ENCODE data around the gene CADM1. TPM values are rescaled to one million over a fixed set of nuclear protein-coding genes. Genes with fewer than 3 reads are reported as not detected.
A peak's percentile ranks its signal among the peaks of the same experiment; 100 is the strongest.

Gene CADM1
- total and polyA plus RNA-seq, 4 donors: 31.7 to 243 (median 77.9) TPM

DNA sequence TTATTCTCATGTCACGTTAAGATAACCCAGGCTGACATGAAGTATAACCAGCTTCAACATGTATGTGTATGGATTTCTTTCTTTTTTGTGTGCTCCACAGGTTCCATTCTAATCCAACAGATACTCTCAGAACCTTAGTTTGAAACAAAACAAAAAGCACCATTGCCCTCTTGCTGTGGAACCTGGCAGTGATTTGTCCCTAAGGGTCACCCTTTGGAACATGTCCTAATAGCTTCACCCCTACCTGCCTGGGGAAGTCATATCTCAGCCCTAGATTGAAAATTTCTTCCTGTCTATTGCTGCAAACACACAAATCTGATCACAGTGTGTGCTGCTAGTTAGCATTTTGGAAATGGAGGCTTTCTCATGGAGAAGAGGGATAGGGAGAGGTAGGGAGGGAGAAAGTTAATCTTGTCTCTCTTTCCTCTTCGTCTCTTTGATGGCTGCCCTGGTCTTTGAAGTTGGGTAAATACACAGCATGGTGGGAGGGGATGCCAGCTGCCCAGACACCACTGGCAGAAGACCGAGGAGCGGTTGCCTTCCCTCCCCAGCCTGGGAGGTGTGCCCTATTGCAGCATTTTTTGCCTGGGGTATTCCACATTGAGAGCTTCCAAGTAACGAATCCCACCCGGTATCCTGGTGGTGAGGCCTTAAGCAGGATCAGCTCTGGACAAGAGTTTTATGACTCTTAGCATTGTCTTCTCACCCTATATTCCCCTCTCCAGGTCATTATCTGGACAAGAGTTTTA is 11.6 kb upstream of the CADM1 start:
- TF ChIP-seq, protein P1, sequence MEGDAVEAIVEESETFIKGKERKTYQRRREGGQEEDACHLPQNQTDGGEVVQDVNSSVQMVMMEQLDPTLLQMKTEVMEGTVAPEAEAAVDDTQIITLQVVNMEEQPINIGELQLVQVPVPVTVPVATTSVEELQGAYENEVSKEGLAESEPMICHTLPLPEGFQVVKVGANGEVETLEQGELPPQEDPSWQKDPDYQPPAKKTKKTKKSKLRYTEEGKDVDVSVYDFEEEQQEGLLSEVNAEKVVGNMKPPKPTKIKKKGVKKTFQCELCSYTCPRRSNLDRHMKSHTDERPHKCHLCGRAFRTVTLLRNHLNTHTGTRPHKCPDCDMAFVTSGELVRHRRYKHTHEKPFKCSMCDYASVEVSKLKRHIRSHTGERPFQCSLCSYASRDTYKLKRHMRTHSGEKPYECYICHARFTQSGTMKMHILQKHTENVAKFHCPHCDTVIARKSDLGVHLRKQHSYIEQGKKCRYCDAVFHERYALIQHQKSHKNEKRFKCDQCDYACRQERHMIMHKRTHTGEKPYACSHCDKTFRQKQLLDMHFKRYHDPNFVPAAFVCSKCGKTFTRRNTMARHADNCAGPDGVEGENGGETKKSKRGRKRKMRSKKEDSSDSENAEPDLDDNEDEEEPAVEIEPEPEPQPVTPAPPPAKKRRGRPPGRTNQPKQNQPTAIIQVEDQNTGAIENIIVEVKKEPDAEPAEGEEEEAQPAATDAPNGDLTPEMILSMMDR (IDR thresholded peaks at IDR 0.05; ENCODE audit: control extremely low read depth, extremely low read depth): no peak
- ATAC-seq (ENCODE audit: insufficient read depth, low FRiP score): no peak
- Histone ChIP-seq H3K9me3 (ENCODE audit: control insufficient read depth in 4 of 4, insufficient read depth in 3 of 4, low read length in 3 of 4) (no peaks in the 10 kb centered on the region), H3K27me3 (ENCODE audit: control insufficient read depth in 3 of 3, insufficient read depth in 3 of 3, low read length in 2 of 3) (no peaks in the 10 kb centered on the region), H3K4me1 (ENCODE audit: control insufficient read depth in 5 of 5, insufficient read depth in 5 of 5, low read length in 5 of 5) (no peaks in the 10 kb centered on the region), H3K36me3 (ENCODE audit: control insufficient read depth in 4 of 4, insufficient read depth in 4 of 4, low read length in 4 of 4) (no peaks in the 10 kb centered on the region), H3K9ac (ENCODE audit: insufficient read depth in 1 of 2, low read length in 2 of 2) (no peak overlapping the region), H3K27ac (ENCODE audit: low read depth in 1 of 2, low read length in 1 of 2) (no peak overlapping the region), H3K4me3 (no peak overlapping the region)
- 68 to 84% methylated on average over 6 of the region's 6 CpGs for WGBS, 2 donors
- no peak for DNase-seq

DNA sequence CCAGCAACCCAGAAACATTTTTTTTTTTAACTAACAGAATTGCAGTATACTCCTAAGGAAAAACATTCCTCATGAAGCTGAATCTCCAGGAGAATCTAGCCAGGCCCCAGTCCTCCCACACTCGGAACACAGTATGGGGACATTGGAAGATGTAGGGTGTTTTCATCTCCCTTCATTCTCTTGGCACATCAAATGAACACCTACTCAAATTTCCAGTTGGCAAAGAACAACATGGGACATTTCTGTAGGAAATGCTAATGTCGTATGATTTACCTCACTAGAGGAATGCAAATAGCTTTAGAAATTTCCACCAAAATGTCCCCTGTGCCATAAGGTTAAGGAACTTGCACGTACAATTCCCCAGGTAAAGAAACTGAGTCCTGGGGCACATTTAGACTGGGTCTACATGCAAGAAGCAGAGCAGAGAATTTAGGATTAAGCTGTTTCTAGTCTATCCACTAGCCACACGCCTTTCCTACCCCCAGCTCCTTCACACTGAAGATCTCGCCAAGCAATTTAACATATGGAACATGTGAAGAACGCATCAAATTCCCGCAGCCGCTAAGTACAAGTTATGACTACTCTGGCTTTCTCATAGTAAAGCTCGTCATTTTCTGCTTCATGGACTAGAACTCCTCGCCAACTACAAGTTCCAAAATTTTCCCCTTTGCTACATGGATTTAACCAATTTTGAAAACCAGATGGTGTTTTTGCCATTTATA is 2.9 kb upstream of the CADM1 start:
- Histone ChIP-seq H3K27me3 (ENCODE audit: control insufficient read depth in 3 of 3, insufficient read depth in 3 of 3, low read length in 2 of 3) (no peaks in the 10 kb centered on the region), H3K4me3 (no peak overlapping the region), H3K9ac (ENCODE audit: insufficient read depth in 1 of 2, low read length in 2 of 2) (no peak overlapping the region), H3K9me3 (ENCODE audit: control insufficient read depth in 4 of 4, insufficient read depth in 3 of 4, low read length in 3 of 4) (peaks cover 0 to 2% (median 0%) of the 10 kb centered on the region in 4 donors), H3K36me3 (ENCODE audit: control insufficient read depth in 4 of 4, insufficient read depth in 4 of 4, low read length in 4 of 4) (no peaks in the 10 kb centered on the region), H3K4me1 (ENCODE audit: control insufficient read depth in 5 of 5, insufficient read depth in 5 of 5, low read length in 5 of 5) (peaks cover 0 to 37% (median 0%) of the 10 kb centered on the region in 5 donors), H3K27ac (ENCODE audit: low read depth in 1 of 2, low read length in 1 of 2) (no peak overlapping the region)
- TF ChIP-seq, protein P1 (IDR thresholded peaks at IDR 0.05; ENCODE audit: control extremely low read depth, extremely low read depth): no peak
- peak; percentile 61 to 83 (median 82) for DNase-seq
- 87 to 88% methylated on average over 10 of the region's 10 CpGs for WGBS, 2 donors
- ATAC-seq (ENCODE audit: insufficient read depth, low FRiP score): no peak

DNA sequence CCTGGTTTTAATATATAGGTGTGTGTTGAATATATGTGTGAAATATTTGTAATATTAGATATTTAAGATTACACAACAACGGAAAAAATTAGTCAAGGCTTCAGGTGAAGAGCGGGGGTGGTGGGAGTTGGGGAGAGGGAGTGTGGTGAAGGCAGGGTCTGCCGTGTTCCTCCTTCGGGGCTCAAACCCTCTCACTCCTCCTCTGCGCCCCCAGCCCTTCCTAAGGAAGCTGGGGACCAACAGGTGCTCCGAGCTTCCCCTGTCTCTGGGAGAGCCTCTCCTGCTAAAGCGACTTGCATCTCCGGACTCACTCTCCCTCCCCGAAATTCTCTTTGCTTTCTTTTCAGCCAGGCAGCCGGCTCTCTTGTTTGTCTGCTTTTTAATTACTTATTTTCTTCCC is 960 bp upstream of the CADM1 start:
- TF ChIP-seq, protein P1 (IDR thresholded peaks at IDR 0.05; ENCODE audit: control extremely low read depth, extremely low read depth): no peak
- Histone ChIP-seq H3K27ac (ENCODE audit: low read depth in 1 of 2, low read length in 1 of 2) (peak overlapping the region; percentile 74 to 76), H3K4me3 (peak overlapping the region; percentile 52), H3K27me3 (ENCODE audit: control insufficient read depth in 3 of 3, insufficient read depth in 3 of 3, low read length in 2 of 3) (peaks cover 0 to 2% (median 0%) of the 10 kb centered on the region in 3 donors), H3K9ac (ENCODE audit: insufficient read depth in 1 of 2, low read length in 2 of 2) (peak overlapping the region in 1 of 2 donors; percentile 65), H3K36me3 (ENCODE audit: control insufficient read depth in 4 of 4, insufficient read depth in 4 of 4, low read length in 4 of 4) (no peaks in the 10 kb centered on the region), H3K9me3 (ENCODE audit: control insufficient read depth in 4 of 4, insufficient read depth in 3 of 4, low read length in 3 of 4) (peaks cover 0 to 2% (median 0%) of the 10 kb centered on the region in 4 donors), H3K4me1 (ENCODE audit: control insufficient read depth in 5 of 5, insufficient read depth in 5 of 5, low read length in 5 of 5) (peaks cover 4 to 51% (median 8%) of the 10 kb centered on the region in 5 donors)
- WGBS, 2 donors: 8 to 11% methylated on average over 10 of the region's 10 CpGs
- DNase-seq: peak in 1 of 3 donors; percentile 44
- no peak for ATAC-seq (ENCODE audit: insufficient read depth, low FRiP score)
